GM12878 (cell line): Measurements from ENCODE around the gene USP15. TPM values are rescaled to one million over a fixed set of nuclear protein-coding genes. Genes with fewer than 3 reads are reported as not detected.

ENCODE experiments used
- ATAC-seq: fragments of 200-7000 bp; cut with Tn5 transposase; 3 replicates; pipeline ENCODE4 v1.9.1; 2020; ENCODE audit warnings: mild to moderate bottlenecking, moderate library complexity
- BruUV-seq: library from RNA; stranded (reverse); fragments of 400-500 nt; replicated peaks from 2 replicates; lab custom pipeline; 2021; lab: Mats Ljungman, UMichigan
- CTCF ChIA-PET: fragments of 300-600 bp; sonication (Branson Sonifier 250); formaldehyde crosslinking; extraction: SDS; loops from one replicate; lab custom pipeline; 2021; ENCODE audit warnings: inconsistent platforms; lab: Yijun Ruan, JAX
- POLR2A ChIA-PET: fragments of 350-600 bp; formaldehyde crosslinking; extraction: SDS; loops from one replicate; lab custom pipeline; 2021; ENCODE audit warnings: inconsistent platforms; lab: Charles Lee
- RAD21 ChIA-PET: fragments of 300-600 bp; sonication (Branson Sonifier 250); formaldehyde crosslinking; loops from one replicate; lab custom pipeline; 2023; ENCODE audit warnings: antibody characterized with exemption; ENCODE audit not compliant: unreplicated experiment; lab: Charles Lee
- SMC1A ChIA-PET: fragments of 300-600 bp; sonication (Branson Sonifier 250); formaldehyde crosslinking; loops from one replicate; lab custom pipeline; 2023; ENCODE audit not compliant: unreplicated experiment, uncharacterized antibody; lab: Charles Lee
- DNase-seq: peaks from one replicate; pipeline ENCODE4 v3.0.0-alpha.2; 2011; ENCODE audit warnings: low read depth, low spot score
- FAIRE-seq: peaks from 3 replicates; lab custom pipeline; 2011; peaks lifted over from hg19 to GRCh38; lab: Jason Lieb, UNC
- H2AFZ ChIP-seq: 2 replicates; pipeline ENCODE4 v1.6.0; 2011; ENCODE audit warnings: low read depth, low read length, control low read depth; ENCODE audit not compliant: control insufficient read depth
- H3K27ac ChIP-seq: 2 replicates; pipeline ENCODE4 v1.5.1; 2011; ENCODE audit warnings: control low read depth; ENCODE audit not compliant: control insufficient read depth, insufficient read depth
- H3K27me3 ChIP-seq, 2 experiments: replicated peaks in 1 of 2; 2 replicates each; pipeline versions ENCODE4 v1.6.0 to v1.6.1; 2011; ENCODE audit warnings: low read length in 1 of 2; ENCODE audit not compliant: control insufficient read depth in 2 of 2, insufficient read depth in 2 of 2
- H3K36me3 ChIP-seq, 2 experiments: 2 replicates each; pipeline ENCODE4 v1.5.1; 2011; ENCODE audit warnings: low read length in 1 of 2; ENCODE audit not compliant: control insufficient read depth in 2 of 2, insufficient read depth in 2 of 2
- H3K4me1 ChIP-seq: 2 replicates; pipeline ENCODE4 v1.6.1; 2011; ENCODE audit warnings: mild to moderate bottlenecking, low read length, moderate library complexity, mixed read lengths; ENCODE audit not compliant: control insufficient read depth, insufficient read depth
- H3K4me2 ChIP-seq: 2 replicates; pipeline ENCODE4 v1.6.0; 2011; ENCODE audit warnings: control low read depth; ENCODE audit not compliant: control insufficient read depth, insufficient read depth
- H3K4me3 ChIP-seq: fragments of 200-600 bp; sonication (generic); 2 replicates; pipeline ENCODE4 v1.5.1; 2016
- H3K79me2 ChIP-seq: 2 replicates; pipeline ENCODE4 v1.6.0; 2011; ENCODE audit warnings: low read length; ENCODE audit not compliant: control insufficient read depth, insufficient read depth
- H3K9ac ChIP-seq: 2 replicates; pipeline ENCODE4 v1.8.0; 2011; ENCODE audit warnings: low read length, control low read depth, mixed read lengths; ENCODE audit not compliant: control insufficient read depth, insufficient read depth
- H3K9me3 ChIP-seq: replicated peaks from 3 replicates; pipeline ENCODE4 v1.5.1; 2011; ENCODE audit warnings: mild to moderate bottlenecking, low read length; ENCODE audit not compliant: control insufficient read depth, insufficient read depth
- H4K20me1 ChIP-seq: 2 replicates; pipeline ENCODE4 v1.6.0; 2011; ENCODE audit not compliant: control insufficient read depth, insufficient read depth
- ATF7 ChIP-seq: fragments of 450-650 bp; IDR thresholded peaks from 2 replicates; pipeline ENCODE4 v1.6.1; 2016; ENCODE audit warnings: low read depth, mild to moderate bottlenecking
- CBX5 ChIP-seq: sonication (generic); IDR thresholded peaks from 2 replicates; pipeline ENCODE4 v1.6.1; 2016; ENCODE audit warnings: low read depth, moderate library complexity, mild to moderate bottlenecking, inconsistent platforms
- CHD1 ChIP-seq: IDR thresholded peaks from 2 replicates; pipeline ENCODE4 v1.6.1; 2012; ENCODE audit warnings: low read depth, low read length, improper control_type of control experiment
- EZH2 ChIP-seq: IDR thresholded peaks from 2 replicates; pipeline ENCODE4 v1.6.1; 2012; ENCODE audit warnings: low read depth, mild to moderate bottlenecking, control low read depth, inconsistent platforms, low read length, borderline replicate concordance; ENCODE audit not compliant: control insufficient read depth
- FOXM1 ChIP-seq: IDR thresholded peaks from 2 replicates; pipeline ENCODE4 v1.6.1; 2012; ENCODE audit warnings: low read depth, mild to moderate bottlenecking, inconsistent platforms, low read length, moderate library complexity
- MTA3 ChIP-seq: IDR thresholded peaks from 2 replicates; pipeline ENCODE4 v1.6.1; 2012; ENCODE audit warnings: low read length, inconsistent platforms, borderline replicate concordance
- POLR2AphosphoS5 ChIP-seq: IDR thresholded peaks from 2 replicates; pipeline ENCODE4 v1.6.1; 2011; ENCODE audit warnings: mild to moderate bottlenecking, low read length, inconsistent platforms
- SP1 ChIP-seq: IDR thresholded peaks from one replicate; pipeline ENCODE4 v1.6.1; 2011; ENCODE audit warnings: low read depth, low read length
- SUZ12 ChIP-seq: fragments of 200-600 bp; sonication (generic); IDR thresholded peaks from one replicate; pipeline ENCODE4 v1.6.1; 2018; ENCODE audit warnings: antibody characterized with exemption, mild to moderate bottlenecking; ENCODE audit not compliant: unreplicated experiment
- TCF12 ChIP-seq: IDR thresholded peaks from 2 replicates; pipeline ENCODE4 v1.6.1; 2011; ENCODE audit warnings: low read depth, mild to moderate bottlenecking, low read length
- ZNF384 ChIP-seq: IDR thresholded peaks from 2 replicates; pipeline ENCODE4 v1.6.1; 2012; ENCODE audit warnings: low read depth, mild to moderate bottlenecking, low read length, improper control_type of control experiment, borderline replicate concordance
- ZNF622 ChIP-seq: fragments of 450-650 bp; IDR thresholded peaks from 2 replicates; pipeline ENCODE4 v1.6.1; 2017; ENCODE audit warnings: mild to moderate bottlenecking, inconsistent platforms
- WGBS: methylation state at CpG from one replicate; pipeline ENCODE4 v1.1.6; 2016; ENCODE audit warnings: low lambda C conversion rate; ENCODE audit not compliant: insufficient replicate concordance, insufficient coverage; ENCODE audit errors: missing lambda C conversion rate; 5-methylcytosine and 5-hydroxymethylcytosine counted together
- in situ Hi-C: fragments of 300-500 bp; cut with MboI; formaldehyde crosslinking; loops from 9 replicates; pipeline ENCODE4 v1.14.3; 2018; ENCODE audit warnings: mixed read lengths
- intact Hi-C: fragments of 100-400 bp; cut with micrococcal nuclease; formaldehyde crosslinking; loops from one replicate; pipeline ENCODE4 v1.14.2; 2022; ENCODE audit not compliant: unreplicated experiment
- polyA plus RNA-seq, 11 experiments: library from polyadenylated mRNA; depleted of rRNA in 4 of 11; unstranded in 6 of 11; stranded (reverse) in 5 of 11; fragments of >200 nt; fragmentation: Nextera tagmentation in 4 of 11; fragmentation: Illumina TruSeq in 1 of 11; extraction: Ambion mirVana in 4 of 11; extraction: Trizol in 1 of 11; gene quantifications; 1 replicate in 1 of 11; 2 replicates in 10 of 11; pipeline versions ENCODE4 v1.2.1 to v1.2.3, GENCODE V29; 2011 to 2016; ENCODE audit warnings: inconsistent platforms in 2 of 11, missing spikeins in 2 of 11, low read depth in 1 of 11
- total RNA-seq, 4 experiments: library from RNA; depleted of rRNA in 3 of 4; stranded (reverse); fragments of >200 nt in 3 of 4; fragmentation: Illumina TruSeq in 1 of 4; extraction: Trizol in 1 of 4; gene quantifications; 2 replicates each; pipeline versions ENCODE4 v1.2.1 to v1.2.3, GENCODE V29; 2013 to 2021

Gene USP15
- total and polyA plus RNA-seq, 10 of the 15 experiments (the other 5 are each of a cell fraction or from before 2014, with no cell fraction given): 57.6 to 101 (median 90.2) TPM

- no peaks in the 10 kb centered on the region for H3K36me3 ChIP-seq
- CTCF ChIA-PET: no interaction called here
- ATAC-seq: no peak
Measured at GRCh38 chr12:62233805-62234204, 26.4 kb upstream of the USP15 start.

GRCh38 chr12:62239571-62239970, 20.6 kb upstream of the USP15 start:
- Histone ChIP-seq H3K4me1 (no peaks in the 10 kb centered on the region), H3K9ac (no peak overlapping the region), H3K27me3 (no peaks in the 10 kb centered on the region), H3K79me2 (no peaks in the 10 kb centered on the region), H3K9me3 (no peaks in the 10 kb centered on the region), H3K4me3 (no peak overlapping the region), H2AFZ (no peak overlapping the region), H4K20me1 (no peaks in the 10 kb centered on the region), H3K27ac (no peak overlapping the region), H3K36me3 (no peaks in the 10 kb centered on the region), H3K4me2 (no peak overlapping the region)
- RAD21 ChIA-PET: no interaction called here
- no TSS peak for BruUV-seq
- TF ChIP-seq ZNF384: no peak
- no peak for TF ChIP-seq TCF12
- no peak for TF ChIP-seq ZNF622
- no peak for TF ChIP-seq SUZ12
- no peak for TF ChIP-seq EZH2
- TF ChIP-seq CBX5: no peak
- no peak for TF ChIP-seq CHD1
- TF ChIP-seq SP1: no peak
- DNase-seq (no peak), FAIRE-seq (no peak), ATAC-seq (no peak)
- intact Hi-C loops (no loop called here), in situ Hi-C loops (no loop called here)
- SMC1A ChIA-PET: interaction anchor here (0.9 kb wide), 1 partner anchor 12 kb away, joined by 3 read pairs; no protein-coding TSS in a partner anchor
- WGBS: 72% methylated on average over 2 of the region's 2 CpGs
- POLR2A ChIA-PET: no interaction called here
- CTCF ChIA-PET: interaction anchor here (0.6 kb wide), 1 partner anchor 19 kb away, joined by 3 read pairs; no protein-coding TSS in a partner anchor

More at GRCh38 chr12:62233805-62234204, 26.4 kb upstream of the USP15 start:
- H3K27me3 ChIP-seq: no peaks in the 10 kb centered on the region
- no peaks in the 10 kb centered on the region for H3K4me1 ChIP-seq
- ChIA-PET SMC1A (no interaction called here), RAD21 (no interaction called here), POLR2A (no interaction called here)
- H3K27ac ChIP-seq: no peak overlapping the region
- FAIRE-seq (no peak), DNase-seq (no peak)
- no peaks in the 10 kb centered on the region for H3K9me3 ChIP-seq
- H3K9ac ChIP-seq: no peak overlapping the region
- intact Hi-C loops (no loop called here), in situ Hi-C loops (no loop called here)
- H2AFZ ChIP-seq: no peak overlapping the region
- BruUV-seq: no TSS peak
- H3K79me2 ChIP-seq: no peaks in the 10 kb centered on the region
- no peak overlapping the region for H3K4me2 ChIP-seq
- H4K20me1 ChIP-seq: no peaks in the 10 kb centered on the region
- TF ChIP-seq TCF12 (no peak), FOXM1 (no peak), ATF7 (no peak), POLR2AphosphoS5 (no peak), MTA3 (no peak)
- TF ChIP-seq, all 136 proteins: peak for 0
- WGBS: 26% methylated on average over 2 of the region's 2 CpGs
- no peak overlapping the region for H3K4me3 ChIP-seq
